Uterus (tissue), 2 donors: ENCODE results near the gene KCNS3.

Source experiments
- CTCF ChIP-seq, 4 experiments: fragments of 200-600 bp in 2 of 4; fragments of 450-650 bp in 2 of 4; sonication (generic) in 2 of 4; IDR thresholded peaks; one replicate each; pipeline ENCODE4 v1.5.1; 2016 to 2019; ENCODE audit warnings: antibody characterized with exemption in 4 of 4, mild to moderate bottlenecking in 2 of 4, moderate library complexity in 1 of 4
- POLR2A ChIP-seq, 2 donors: fragments of 450-650 bp; IDR thresholded peaks; one replicate each; pipeline ENCODE4 v1.6.1; 2016; ENCODE audit warnings: antibody characterized with exemption in 2 of 2, mild to moderate bottlenecking in 1 of 2, moderate library complexity in 1 of 2

DNA sequence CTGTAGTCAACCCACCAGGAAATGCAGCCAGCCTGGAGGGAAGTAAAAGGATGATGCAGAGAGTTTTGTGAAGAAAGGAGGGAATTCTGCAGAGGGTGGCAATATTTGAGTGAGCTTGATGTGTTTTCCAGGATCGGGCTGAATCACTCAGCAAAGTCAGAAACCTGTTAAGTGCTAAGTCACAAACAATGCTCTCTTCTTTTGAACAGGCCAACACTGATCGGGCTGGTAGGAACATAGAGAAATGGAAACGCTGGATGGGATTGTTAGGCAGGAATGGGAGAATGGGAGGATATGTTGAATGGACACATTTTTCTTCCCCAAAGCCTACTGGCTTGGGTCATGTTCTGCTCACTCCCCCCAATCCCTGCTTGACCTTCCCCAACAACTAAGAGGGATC is 36.6 kb downstream of the KCNS3 start:
- TF ChIP-seq POLR2A (IDR thresholded peaks at IDR 0.05) = no peak
- no peak for TF ChIP-seq CTCF (IDR thresholded peaks at IDR 0.05)
